ENCODE results near the gene BORCS5. TPM values are rescaled to one million over a fixed set of nuclear protein-coding genes. Genes with fewer than 3 reads are reported as not detected.

The BORCS5 gene
- total and polyA plus RNA-seq, 2 of the 4 experiments (the other 2 are of a cell fraction) = 14.4 to 18.3 TPM

DNA sequence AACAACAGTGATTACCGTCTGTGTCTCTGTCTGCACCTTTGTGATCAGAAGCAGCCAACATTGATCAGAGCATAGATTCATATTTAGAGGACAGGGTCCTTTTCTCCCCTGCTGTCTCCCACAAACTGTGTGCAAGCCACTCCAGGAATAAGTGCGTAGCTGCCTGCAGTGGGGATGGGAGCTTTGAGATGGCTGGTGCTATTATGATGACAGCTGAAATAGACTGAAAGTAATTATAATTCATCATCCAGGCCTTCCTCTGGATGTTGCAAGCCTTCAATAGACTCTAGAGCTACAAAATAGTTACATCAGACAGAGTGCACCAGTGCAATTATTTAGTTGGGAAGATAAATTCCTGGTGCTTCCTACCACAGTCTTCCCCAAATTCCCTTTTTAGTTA is 68.1 kb downstream of the BORCS5 start:
- H4K8ac ChIP-seq (ENCODE audit: low read depth in 2 of 2, low read length in 2 of 2) = no peak overlapping the region
- H4K5ac ChIP-seq (ENCODE audit: low read depth, low read length) = no peak overlapping the region
- no peak overlapping the region for H4K91ac ChIP-seq (ENCODE audit: insufficient read depth, low read depth, low read length)
- no peaks in the 10 kb centered on the region for H3K27me3 ChIP-seq (ENCODE audit: control insufficient read depth, insufficient read depth, low read length)
- no peak overlapping the region for H2BK20ac ChIP-seq (ENCODE audit: low read depth, low read length)
- BruUV-seq (replicated peaks) = no TSS peak
- peaks cover 4 to 17% of the 10 kb centered on the region in 2 experiments; a peak in 1 of 4 replicates for H3K79me1 ChIP-seq (ENCODE audit: low read depth in 1 of 2, low read length in 2 of 2)
- ChIA-PET CTCF (interaction anchor here (0.6 kb wide), 1 partner anchor 337 kb away, joined by 3 read pairs; no protein-coding TSS in a partner anchor), POLR2A (ENCODE audit: unreplicated experiment) (no interaction called here)
- WGBS, 2 experiments (ENCODE audit: extremely low coverage in 2 of 2, insufficient read length in 1 of 2) = no CpG with 5 or more reads among the region's 2 CpGs
- DNase-seq (no peak), ATAC-seq (ENCODE audit: low read depth) (no peak; the same call in 1 of the 2 replicates)
- in situ Hi-C loops (cut with MboI; ENCODE audit: low sequenced_read_pairs) = no loop called here
- intact Hi-C loops (cut with micrococcal nuclease) = no loop called here
- H3K23ac ChIP-seq (ENCODE audit: low read depth, low read length) = no peak overlapping the region
- H2AK5ac ChIP-seq (ENCODE audit: low read depth, low read length) = no peak overlapping the region
- H2BK15ac ChIP-seq (ENCODE audit: low read depth, low read length) = no peak overlapping the region
- no peak overlapping the region for H2BK120ac ChIP-seq (ENCODE audit: low read depth, low read length)
- H2AK9ac ChIP-seq (replicated peaks; ENCODE audit: low read depth, low read length, poor library complexity) = no peak overlapping the region
- no peak overlapping the region for H3K27ac ChIP-seq (ENCODE audit: insufficient read depth, low read length)
- no peak overlapping the region for H2AFZ ChIP-seq (replicated peaks; ENCODE audit: low read length, poor library complexity)
- H3K9me1 ChIP-seq (ENCODE audit: insufficient read depth, low read length) = peaks cover 4% of the 10 kb centered on the region; the same call in 1 of the 2 replicates
- H3K56ac ChIP-seq (ENCODE audit: extremely low read depth, insufficient read depth, low read length) = no peak overlapping the region
- no peak overlapping the region for H3K18ac ChIP-seq (ENCODE audit: low read depth, low read length)
- H3K36me3 ChIP-seq (ENCODE audit: control insufficient read depth, insufficient read depth, low read length) = no peaks in the 10 kb centered on the region
- no peak overlapping the region for H3K4ac ChIP-seq (ENCODE audit: low read depth, low read length)
- no peak overlapping the region for H3K9ac ChIP-seq (ENCODE audit: low read depth, low read length)
- H3K4me1 ChIP-seq (ENCODE audit: control insufficient read depth, insufficient read depth, low read length) = peaks cover 16% of the 10 kb centered on the region
- no peak overlapping the region for H2BK5ac ChIP-seq (ENCODE audit: low read depth, low read length, poor library complexity, severe bottlenecking)
- H3K4me2 ChIP-seq (ENCODE audit: low read depth, low read length) = no peak overlapping the region
- no peaks in the 10 kb centered on the region for H4K20me1 ChIP-seq (ENCODE audit: insufficient read depth, low read length)
- no peak overlapping the region for H3K14ac ChIP-seq (replicated peaks; ENCODE audit: low read depth, low read length)
- H3K4me3 ChIP-seq (ENCODE audit: insufficient read depth, low read depth, low read length) = no peak overlapping the region
- peaks cover 4% of the 10 kb centered on the region for H3K9me3 ChIP-seq (ENCODE audit: control insufficient read depth, insufficient read depth, low read length)
- TF ChIP-seq NFE2L2 (IDR thresholded peaks at IDR 0.05; ENCODE audit: low read depth, low read length) = no peak
- TF ChIP-seq CTCF (conservative IDR thresholded peaks at IDR 0.05; ENCODE audit: low read depth, low read length) = no peak
- no peak for TF ChIP-seq SMC3 (IDR thresholded peaks at IDR 0.05; ENCODE audit: low read depth, low read length)
- TF ChIP-seq FOS (IDR thresholded peaks at IDR 0.05; ENCODE audit: low read depth, low read length) = no peak
- TF ChIP-seq CHD1 (IDR thresholded peaks at IDR 0.05; ENCODE audit: low read depth, low read length) = no peak
- no peak for TF ChIP-seq RFX5 (IDR thresholded peaks at IDR 0.05; ENCODE audit: low read depth, low read length)
- TF ChIP-seq MAZ (IDR thresholded peaks at IDR 0.05; ENCODE audit: borderline replicate concordance, low read depth, low read length) = no peak
- TF ChIP-seq CEBPB (IDR thresholded peaks at IDR 0.05; ENCODE audit: low read depth, low read length) = no peak
- TF ChIP-seq BHLHE40 (IDR thresholded peaks at IDR 0.05; ENCODE audit: low read depth, low read length) = no peak
- TF ChIP-seq MXI1 (IDR thresholded peaks at IDR 0.05; ENCODE audit: borderline replicate concordance, low read depth, low read length) = no peak
- no peak for TF ChIP-seq RCOR1 (IDR thresholded peaks at IDR 0.05; ENCODE audit: insufficient replicate concordance, low read length)
- TF ChIP-seq, protein P1, sequence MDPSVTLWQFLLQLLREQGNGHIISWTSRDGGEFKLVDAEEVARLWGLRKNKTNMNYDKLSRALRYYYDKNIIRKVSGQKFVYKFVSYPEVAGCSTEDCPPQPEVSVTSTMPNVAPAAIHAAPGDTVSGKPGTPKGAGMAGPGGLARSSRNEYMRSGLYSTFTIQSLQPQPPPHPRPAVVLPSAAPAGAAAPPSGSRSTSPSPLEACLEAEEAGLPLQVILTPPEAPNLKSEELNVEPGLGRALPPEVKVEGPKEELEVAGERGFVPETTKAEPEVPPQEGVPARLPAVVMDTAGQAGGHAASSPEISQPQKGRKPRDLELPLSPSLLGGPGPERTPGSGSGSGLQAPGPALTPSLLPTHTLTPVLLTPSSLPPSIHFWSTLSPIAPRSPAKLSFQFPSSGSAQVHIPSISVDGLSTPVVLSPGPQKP (IDR thresholded peaks at IDR 0.05; ENCODE audit: borderline replicate concordance, low read depth, low read length) = no peak
- no peak for TF ChIP-seq MAFK (IDR thresholded peaks at IDR 0.05; ENCODE audit: low read depth, low read length)
- TF ChIP-seq USF2 (IDR thresholded peaks at IDR 0.05; ENCODE audit: low read depth, low read length) = no peak
- TF ChIP-seq POLR2A (IDR thresholded peaks at IDR 0.05; ENCODE audit: low read depth, low read length) = no peak
- TF ChIP-seq RAD21 (IDR thresholded peaks at IDR 0.05; ENCODE audit: low read length) = no peak
- dilution Hi-C loops (cut with HindIII; ENCODE audit: low sequenced_read_pairs, unreplicated experiment) = no loop called here

Data from IMR-90 (cell line).